IPS-18c (cell line): ENCODE measurements around the gene ACTN1.

Source experiments
- H3K4me3 ChIP-seq: 2 replicates; pipeline ENCODE4 v1.7.0; 2013; ENCODE audit warnings: low read depth, mild to moderate bottlenecking, low read length, moderate library complexity; ENCODE audit not compliant: insufficient read depth
- H3K9me3 ChIP-seq: one replicate; pipeline ENCODE4 v1.6.1; 2013; ENCODE audit warnings: mild to moderate bottlenecking, low read length, moderate library complexity; ENCODE audit not compliant: control insufficient read depth, insufficient read depth

Gene ACTN1

GRCh38 chr14:68918612-68919011 lies 60.5 kb downstream of the ACTN1 start:
- Histone ChIP-seq H3K4me3 (no peak overlapping the region), H3K9me3 (no peaks in the 10 kb centered on the region)

- Histone ChIP-seq H3K4me3 (no peak overlapping the region), H3K9me3 (no peaks in the 10 kb centered on the region)
Observed at GRCh38 chr14:68916358-68916941, 62.7 kb downstream of the ACTN1 start.

GRCh38 chr14:68913516-68913915 lies 65.6 kb downstream of the ACTN1 start:
- Histone ChIP-seq H3K9me3 (no peaks in the 10 kb centered on the region), H3K4me3 (no peak overlapping the region)

- no peak overlapping the region for H3K4me3 ChIP-seq
- H3K9me3 ChIP-seq = no peaks in the 10 kb centered on the region
Observed at GRCh38 chr14:68911594-68912227, 67.4 kb downstream of the ACTN1 start.

- Histone ChIP-seq H3K4me3 (no peak overlapping the region), H3K9me3 (no peaks in the 10 kb centered on the region)
Observed at GRCh38 chr14:68910540-68910939, 68.6 kb downstream of the ACTN1 start.

- Histone ChIP-seq H3K9me3 (no peaks in the 10 kb centered on the region), H3K4me3 (no peak overlapping the region)
Observed at GRCh38 chr14:68908803-68909202, 70.3 kb downstream of the ACTN1 start.

- Histone ChIP-seq H3K4me3 (no peak overlapping the region), H3K9me3 (no peaks in the 10 kb centered on the region)
Observed at GRCh38 chr14:68908201-68908600, 70.9 kb downstream of the ACTN1 start.

- no peaks in the 10 kb centered on the region for H3K9me3 ChIP-seq
Observed at GRCh38 chr14:68906439-68906838, 72.7 kb downstream of the ACTN1 start.

GRCh38 chr14:68905107-68905895 lies 73.8 kb downstream of the ACTN1 start:
- Histone ChIP-seq H3K9me3 (no peaks in the 10 kb centered on the region), H3K4me3 (no peak overlapping the region)

More at GRCh38 chr14:68906439-68906838, 72.7 kb downstream of the ACTN1 start:
- H3K4me3 ChIP-seq = no peak overlapping the region

GRCh38 chr14:68902357-68902756 lies 76.7 kb downstream of the ACTN1 start:
- no peaks in the 10 kb centered on the region for H3K9me3 ChIP-seq
- H3K4me3 ChIP-seq = no peak overlapping the region

- H3K9me3 ChIP-seq = no peaks in the 10 kb centered on the region
- no peak overlapping the region for H3K4me3 ChIP-seq
Observed at GRCh38 chr14:68899033-68899603, 80.0 kb downstream of the ACTN1 start.

GRCh38 chr14:68898248-68899032 lies 80.7 kb downstream of the ACTN1 start:
- no peak overlapping the region for H3K4me3 ChIP-seq
- H3K9me3 ChIP-seq = no peaks in the 10 kb centered on the region

- Histone ChIP-seq H3K9me3 (no peaks in the 10 kb centered on the region), H3K4me3 (no peak overlapping the region)
Observed at GRCh38 chr14:68897559-68898155, 81.4 kb downstream of the ACTN1 start.

GRCh38 chr14:68896132-68896531 lies 83.0 kb downstream of the ACTN1 start:
- no peak overlapping the region for H3K4me3 ChIP-seq
- no peaks in the 10 kb centered on the region for H3K9me3 ChIP-seq

GRCh38 chr14:68894802-68895703 lies 84.0 kb downstream of the ACTN1 start:
- Histone ChIP-seq H3K9me3 (no peaks in the 10 kb centered on the region), H3K4me3 (no peak overlapping the region)

GRCh38 chr14:68894123-68894522 lies 85.0 kb downstream of the ACTN1 start:
- H3K4me3 ChIP-seq = no peak overlapping the region
- no peaks in the 10 kb centered on the region for H3K9me3 ChIP-seq
